ENCODE data around the gene PRSS38.
A peak's percentile ranks its signal among the peaks of the same experiment; 100 is the strongest.

PRSS38 gene

GRCh38 chr1:227815468-227816409, at the start of gene PRSS38:
PRSS38 (plus strand) TSS chr1:227815675; CDS start chr1:227815717, 42 bp downstream.
- no peak for DNase-seq

GRCh38 chr1:227766015-227766634, 49.4 kb upstream of the PRSS38 start:
- DNase-seq: peak; percentile 34

GRCh38 chr1:227766653-227767277, 48.7 kb upstream of the PRSS38 start:
- DNase-seq: no peak

- DNase-seq: no peak
These were observed 47.9 kb upstream of the PRSS38 start for GRCh38 chr1:227767401-227768124.

- no peak for DNase-seq
These were observed 47.4 kb upstream of the PRSS38 start for GRCh38 chr1:227768125-227768439.

- no peak for DNase-seq
These were observed 46.8 kb upstream of the PRSS38 start for GRCh38 chr1:227768640-227769039.

GRCh38 chr1:227769047-227769935, 46.2 kb upstream of the PRSS38 start:
- no peak for DNase-seq

GRCh38 chr1:227769936-227770494, 45.5 kb upstream of the PRSS38 start:
- no peak for DNase-seq

- no peak for DNase-seq
These were observed 44.7 kb upstream of the PRSS38 start for GRCh38 chr1:227770812-227771211.

- no peak for DNase-seq
These were observed 44.1 kb upstream of the PRSS38 start for GRCh38 chr1:227771326-227771725.

GRCh38 chr1:227771771-227772170, 43.7 kb upstream of the PRSS38 start:
- no peak for DNase-seq

- no peak for DNase-seq
These were observed 41.9 kb upstream of the PRSS38 start for GRCh38 chr1:227773558-227773957.

GRCh38 chr1:227774051-227774731, 41.3 kb upstream of the PRSS38 start:
- DNase-seq: no peak

GRCh38 chr1:227774821-227775661, 40.4 kb upstream of the PRSS38 start:
- no peak for DNase-seq

- DNase-seq: no peak
These were observed 39.6 kb upstream of the PRSS38 start for GRCh38 chr1:227775841-227776240.

GRCh38 chr1:227776331-227776771, 39.1 kb upstream of the PRSS38 start:
- no peak for DNase-seq

GRCh38 chr1:227777156-227777555, 38.3 kb upstream of the PRSS38 start:
- DNase-seq: no peak

- no peak for DNase-seq
These were observed 37.8 kb upstream of the PRSS38 start for GRCh38 chr1:227777646-227778045.

- no peak for DNase-seq
These were observed 37.0 kb upstream of the PRSS38 start for GRCh38 chr1:227778401-227778947.

- no peak for DNase-seq
These were observed 36.4 kb upstream of the PRSS38 start for GRCh38 chr1:227779021-227779441.
